Panc1 (cell line): ENCODE measurements around the gene CDK5R1.

Source experiments
- CTCF ChIP-seq: fragments of 450-650 bp; IDR thresholded peaks from 2 replicates; pipeline ENCODE4 v1.5.1; 2017; ENCODE audit warnings: mild to moderate bottlenecking
- POLR2AphosphoS5 ChIP-seq: IDR thresholded peaks from 2 replicates; pipeline ENCODE4 v1.6.1; 2012; ENCODE audit warnings: mild to moderate bottlenecking, low read depth, low read length, moderate library complexity
- REST ChIP-seq, 2 experiments: IDR thresholded peaks; 2 replicates each; pipeline ENCODE4 v1.6.1; 2011 to 2012; ENCODE audit warnings: low read depth in 2 of 2, control low read depth in 1 of 2, low read length in 1 of 2, mild to moderate bottlenecking in 1 of 2, moderate library complexity in 1 of 2; ENCODE audit not compliant: insufficient read depth in 1 of 2
- SIN3A ChIP-seq: IDR thresholded peaks from 2 replicates; pipeline ENCODE4 v1.6.1; 2012; ENCODE audit warnings: low read depth, mild to moderate bottlenecking, low read length, moderate library complexity, borderline replicate concordance; ENCODE audit not compliant: insufficient read depth

GRCh38 chr17:32441886-32442285, 44.9 kb upstream of the CDK5R1 start:
- TF ChIP-seq REST (IDR thresholded peaks at IDR 0.05; ENCODE audit: insufficient read depth in 1 of 2, low read depth in 2 of 2, low read length in 1 of 2) (no peak), CTCF (no peak), POLR2AphosphoS5 (no peak), SIN3A (no peak)
